ENCODE data around the gene S100B. TPM values are rescaled to one million over a fixed set of nuclear protein-coding genes. Genes with fewer than 3 reads are reported as not detected.

Gene S100B
- total RNA-seq, 1 donor from 2014 or later = not detected

GRCh38 chr21:46646541-46647154 is 41.8 kb upstream of the S100B start:
- no peak for TF ChIP-seq CTCF (IDR thresholded peaks at IDR 0.05; ENCODE audit: insufficient read depth, low read length, poor library complexity, severe bottlenecking)
- Histone ChIP-seq H3K4me3 (ENCODE audit: low read depth, low read length) (no peak overlapping the region), H3K27me3 (ENCODE audit: control insufficient read depth, insufficient read depth, low read length) (no peaks in the 10 kb centered on the region), H3K36me3 (ENCODE audit: control insufficient read depth, insufficient read depth, low read length) (no peaks in the 10 kb centered on the region)
- no peak for DNase-seq (ENCODE audit: low read depth)

GRCh38 chr21:46645840-46646239 is 41.0 kb upstream of the S100B start:
- Histone ChIP-seq H3K4me3 (ENCODE audit: low read depth, low read length) (no peak overlapping the region), H3K36me3 (ENCODE audit: control insufficient read depth, insufficient read depth, low read length) (no peaks in the 10 kb centered on the region), H3K27me3 (ENCODE audit: control insufficient read depth, insufficient read depth, low read length) (no peaks in the 10 kb centered on the region)
- no peak for DNase-seq (ENCODE audit: low read depth)
- no peak for TF ChIP-seq CTCF (IDR thresholded peaks at IDR 0.05; ENCODE audit: insufficient read depth, low read length, poor library complexity, severe bottlenecking)

- no peaks in the 10 kb centered on the region for H3K36me3 ChIP-seq (ENCODE audit: control insufficient read depth, insufficient read depth, low read length)
- DNase-seq (ENCODE audit: low read depth) = no peak
- H3K27me3 ChIP-seq (ENCODE audit: control insufficient read depth, insufficient read depth, low read length) = no peaks in the 10 kb centered on the region
- no peak overlapping the region for H3K4me3 ChIP-seq (ENCODE audit: low read depth, low read length)
- TF ChIP-seq CTCF (IDR thresholded peaks at IDR 0.05; ENCODE audit: insufficient read depth, low read length, poor library complexity, severe bottlenecking) = no peak
Observed at GRCh38 chr21:46643379-46644177, 38.7 kb upstream of the S100B start.

GRCh38 chr21:46641656-46642055 is 36.8 kb upstream of the S100B start:
- H3K4me3 ChIP-seq (ENCODE audit: low read depth, low read length) = no peak overlapping the region

GRCh38 chr21:46639489-46640386 is 34.9 kb upstream of the S100B start:
- peak; percentile 23 for TF ChIP-seq CTCF (IDR thresholded peaks at IDR 0.05; ENCODE audit: insufficient read depth, low read length, poor library complexity, severe bottlenecking)
- H3K4me3 ChIP-seq (ENCODE audit: low read depth, low read length) = no peak overlapping the region
- no peaks in the 10 kb centered on the region for H3K27me3 ChIP-seq (ENCODE audit: control insufficient read depth, insufficient read depth, low read length)
- DNase-seq (ENCODE audit: low read depth) = no peak
- H3K36me3 ChIP-seq (ENCODE audit: control insufficient read depth, insufficient read depth, low read length) = no peaks in the 10 kb centered on the region

More at GRCh38 chr21:46641656-46642055, 36.8 kb upstream of the S100B start:
- TF ChIP-seq CTCF (IDR thresholded peaks at IDR 0.05; ENCODE audit: insufficient read depth, low read length, poor library complexity, severe bottlenecking) = no peak
- Histone ChIP-seq H3K36me3 (ENCODE audit: control insufficient read depth, insufficient read depth, low read length) (no peaks in the 10 kb centered on the region), H3K27me3 (ENCODE audit: control insufficient read depth, insufficient read depth, low read length) (no peaks in the 10 kb centered on the region)
- DNase-seq (ENCODE audit: low read depth) = no peak
